OCI-LY7 (cell line): ENCODE data around the gene TMEM217. TPM values are rescaled to one million over a fixed set of nuclear protein-coding genes. Genes with fewer than 3 reads are reported as not detected.

ENCODE experiments used
- BruUV-seq: library from RNA; stranded (reverse); fragments of 400-500 nt; replicated peaks from 2 replicates; lab custom pipeline; 2021; lab: Mats Ljungman, UMichigan
- CTCF ChIA-PET: fragments of 300-600 bp; sonication (Branson Sonifier 250); formaldehyde crosslinking; loops from one replicate; lab custom pipeline; 2022; ENCODE audit warnings: antibody characterized with exemption; ENCODE audit not compliant: unreplicated experiment; lab: Charles Lee
- POLR2A ChIA-PET: fragments of 300-600 bp; sonication (Branson Sonifier 250); formaldehyde crosslinking; loops from one replicate; lab custom pipeline; 2022; ENCODE audit warnings: antibody characterized with exemption; lab: Charles Lee
- DNase-seq: peaks from one replicate; pipeline ENCODE4 v3.0.0-alpha.2; 2015; ENCODE audit warnings: low spot score
- H2AFZ ChIP-seq: fragments of 200-600 bp; sonication (generic), shearing (Covaris generic); 2 replicates; pipeline ENCODE4 v1.6.1; 2014; ENCODE audit warnings: mild to moderate bottlenecking, antibody characterized with exemption, low read length, moderate library complexity
- H3K27ac ChIP-seq: fragments of 200-600 bp; sonication (generic); 2 replicates; pipeline ENCODE4 v1.5.1; 2014; ENCODE audit warnings: mixed run types, low read depth, mild to moderate bottlenecking, moderate library complexity, low read length, inconsistent platforms; ENCODE audit not compliant: poor library complexity, severe bottlenecking
- H3K36me3 ChIP-seq: fragments of 200-600 bp; sonication (generic); 2 replicates; pipeline ENCODE4 v1.6.1; 2014; ENCODE audit warnings: mild to moderate bottlenecking, antibody characterized with exemption, low read length, moderate library complexity, mixed read lengths; ENCODE audit not compliant: insufficient read depth
- H3K4me1 ChIP-seq: fragments of 200-600 bp; sonication (generic); 2 replicates; pipeline ENCODE4 v1.5.1; 2014; ENCODE audit warnings: mild to moderate bottlenecking, low read length; ENCODE audit not compliant: insufficient read depth, poor library complexity, severe bottlenecking
- H3K4me2 ChIP-seq: fragments of 200-600 bp; sonication (generic); 2 replicates; pipeline ENCODE4 v1.6.1; 2014; ENCODE audit warnings: mild to moderate bottlenecking, low read length
- H3K4me3 ChIP-seq: fragments of 200-600 bp; sonication (generic); 2 replicates; pipeline ENCODE4 v1.5.1; 2014; ENCODE audit warnings: mild to moderate bottlenecking, low read depth, low read length; ENCODE audit not compliant: poor library complexity, severe bottlenecking
- H3K79me2 ChIP-seq: fragments of 200-600 bp; sonication (generic); 2 replicates; pipeline ENCODE4 v1.6.1; 2016; ENCODE audit warnings: low read depth, mild to moderate bottlenecking, low read length, moderate library complexity, mixed read lengths; ENCODE audit not compliant: insufficient read depth
- H3K9me2 ChIP-seq: fragments of 200-600 bp; sonication (generic); 2 replicates; pipeline ENCODE4 v1.6.1; 2016; ENCODE audit warnings: mild to moderate bottlenecking, low read length, mixed read lengths; ENCODE audit not compliant: insufficient read depth
- H3K9me3 ChIP-seq: fragments of 200-600 bp; sonication (generic); 2 replicates; pipeline ENCODE4 v1.6.1; 2014; ENCODE audit warnings: mild to moderate bottlenecking, mixed run types, low read length, mixed read lengths
- H4K20me1 ChIP-seq: fragments of 200-600 bp; sonication (generic); 2 replicates; pipeline ENCODE4 v1.6.1; 2014; ENCODE audit warnings: mild to moderate bottlenecking, antibody characterized with exemption, low read length, moderate library complexity, mixed read lengths; ENCODE audit not compliant: insufficient read depth
- EZH2phosphoT487 ChIP-seq: fragments of 200-600 bp; sonication (generic); IDR thresholded peaks from 2 replicates; pipeline ENCODE4 v1.6.1; 2018; ENCODE audit warnings: low read depth, borderline replicate concordance, mild to moderate bottlenecking, mixed run types, antibody characterized with exemption, low read length, moderate library complexity, mixed read lengths
- intact Hi-C: fragments of 100-400 bp; cut with micrococcal nuclease; formaldehyde crosslinking; loops from one replicate; pipeline ENCODE4 v1.10.0; 2022; ENCODE audit not compliant: unreplicated experiment
- total RNA-seq, 2 experiments: library from RNA; depleted of rRNA in 1 of 2; stranded (reverse); fragments of >200 nt in 1 of 2; shearing (Covaris generic) in 1 of 2; gene quantifications; 2 replicates each; pipeline ENCODE4 v1.2.3, GENCODE V29; 2014 to 2022
- TF ChIP-seq, protein P1 (sequence below): fragments of 200-600 bp; sonication (generic); conservative IDR thresholded peaks from 2 replicates; pipeline ENCODE4 v1.5.1; 2014; ENCODE audit warnings: mild to moderate bottlenecking, antibody characterized with exemption, low read length, moderate library complexity, mixed read lengths

TMEM217 gene
- total RNA-seq, 2 experiments from 2014 or later = 0.34 TPM; not detected in 1

DNA sequence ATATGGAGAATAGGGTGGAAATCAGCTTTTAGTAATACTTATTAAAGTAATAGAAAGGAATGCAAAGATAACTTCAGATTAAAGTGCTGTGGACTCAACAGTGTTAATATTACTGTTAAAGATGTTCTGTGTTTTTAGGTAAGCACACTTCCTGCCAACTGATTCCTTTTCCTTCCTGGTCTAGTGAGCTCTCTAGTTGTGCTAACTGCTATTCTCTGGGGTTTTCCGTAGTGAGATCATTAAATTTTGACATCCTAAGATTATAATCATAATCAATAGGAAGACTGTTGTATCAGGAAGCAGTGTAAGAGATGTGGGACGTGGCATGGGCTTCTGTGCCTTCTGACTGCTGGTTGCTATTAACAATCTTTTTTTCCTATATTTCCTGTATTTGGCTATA, 1.2 kb upstream of the TMEM217 start:
- no TSS peak for BruUV-seq
- H3K36me3 ChIP-seq = no peaks in the 10 kb centered on the region
- H2AFZ ChIP-seq = peak overlapping the region; percentile 54; the same call in 1 of the 2 replicates
- ChIA-PET CTCF (no interaction called here), POLR2A (interaction anchor here (0.5 to 0.6 kb wide), 2 partner anchors 87 to 193 kb away, joined by 4 read pairs; no protein-coding TSS in a partner anchor)
- intact Hi-C loops = no loop called here
- no peaks in the 10 kb centered on the region for H3K9me2 ChIP-seq
- H3K9me3 ChIP-seq = no peaks in the 10 kb centered on the region
- peak overlapping the region; percentile 97 for H3K4me3 ChIP-seq
- peaks cover 5% of the 10 kb centered on the region; the same call in 1 of the 2 replicates for H4K20me1 ChIP-seq
- peaks cover 23% of the 10 kb centered on the region; the same call in 1 of the 2 replicates for H3K79me2 ChIP-seq
- peak overlapping the region; percentile 81 for H3K4me2 ChIP-seq
- H3K4me1 ChIP-seq = peaks cover 27% of the 10 kb centered on the region
- TF ChIP-seq, protein P1, sequence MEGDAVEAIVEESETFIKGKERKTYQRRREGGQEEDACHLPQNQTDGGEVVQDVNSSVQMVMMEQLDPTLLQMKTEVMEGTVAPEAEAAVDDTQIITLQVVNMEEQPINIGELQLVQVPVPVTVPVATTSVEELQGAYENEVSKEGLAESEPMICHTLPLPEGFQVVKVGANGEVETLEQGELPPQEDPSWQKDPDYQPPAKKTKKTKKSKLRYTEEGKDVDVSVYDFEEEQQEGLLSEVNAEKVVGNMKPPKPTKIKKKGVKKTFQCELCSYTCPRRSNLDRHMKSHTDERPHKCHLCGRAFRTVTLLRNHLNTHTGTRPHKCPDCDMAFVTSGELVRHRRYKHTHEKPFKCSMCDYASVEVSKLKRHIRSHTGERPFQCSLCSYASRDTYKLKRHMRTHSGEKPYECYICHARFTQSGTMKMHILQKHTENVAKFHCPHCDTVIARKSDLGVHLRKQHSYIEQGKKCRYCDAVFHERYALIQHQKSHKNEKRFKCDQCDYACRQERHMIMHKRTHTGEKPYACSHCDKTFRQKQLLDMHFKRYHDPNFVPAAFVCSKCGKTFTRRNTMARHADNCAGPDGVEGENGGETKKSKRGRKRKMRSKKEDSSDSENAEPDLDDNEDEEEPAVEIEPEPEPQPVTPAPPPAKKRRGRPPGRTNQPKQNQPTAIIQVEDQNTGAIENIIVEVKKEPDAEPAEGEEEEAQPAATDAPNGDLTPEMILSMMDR = no peak
- peak; percentile 14 for DNase-seq
- H3K27ac ChIP-seq = no peak overlapping the region

DNA sequence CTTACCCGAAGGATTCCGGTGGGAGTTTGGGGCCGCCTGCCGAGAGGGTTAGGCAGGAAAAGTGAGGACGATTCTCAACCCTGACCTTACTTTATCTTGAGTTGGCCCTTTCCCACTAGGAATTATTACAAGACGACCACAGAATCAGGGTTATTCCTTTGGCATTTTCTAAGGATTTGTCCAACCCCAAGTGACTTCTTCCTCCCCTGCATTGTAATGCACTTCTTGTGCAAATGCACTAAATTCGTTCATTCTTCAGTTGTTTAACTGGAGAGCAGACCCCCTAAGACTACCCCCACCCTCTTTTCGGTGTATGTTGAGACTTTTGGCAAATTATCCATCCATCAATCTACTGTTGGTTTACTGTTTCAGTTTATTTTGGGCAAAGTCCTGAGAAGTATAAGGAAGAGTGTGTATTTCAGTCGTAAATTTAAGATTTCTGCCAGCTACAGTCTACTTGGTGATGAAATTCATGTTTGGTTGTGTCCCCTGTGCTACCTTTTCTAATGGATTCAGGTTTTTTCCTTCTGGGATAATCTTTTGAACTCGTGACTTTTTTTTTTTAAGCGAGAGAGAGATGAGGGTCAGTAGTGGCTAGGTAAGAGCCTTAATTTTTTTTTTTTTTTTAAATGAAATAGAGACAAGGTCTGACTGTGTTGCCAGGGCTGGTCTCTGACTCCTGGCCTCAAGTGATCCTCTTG, 611 bp upstream of the TMEM217 start:
- no peak overlapping the region for H3K27ac ChIP-seq
- H3K4me3 ChIP-seq = peak overlapping the region; percentile 97
- H3K4me2 ChIP-seq = peak overlapping the region; percentile 81
- H3K36me3 ChIP-seq = no peaks in the 10 kb centered on the region
- H2AFZ ChIP-seq = peak overlapping the region; percentile 94; the same call in 1 of the 2 replicates
- TF ChIP-seq, protein P1 = no peak
- TF ChIP-seq EZH2phosphoT487 = no peak
- peaks cover 27% of the 10 kb centered on the region for H3K4me1 ChIP-seq
- no peaks in the 10 kb centered on the region for H3K9me3 ChIP-seq
- H3K9me2 ChIP-seq = no peaks in the 10 kb centered on the region
- no peak for DNase-seq
- POLR2A ChIA-PET = interaction anchor here (0.6 to 1.2 kb wide), 4 partner anchors 36 to 675 kb away, joined by 3 to 4 read pairs (median 3); partner anchors contain the start of gene MTCH1
- peaks cover 5% of the 10 kb centered on the region; the same call in 1 of the 2 replicates for H4K20me1 ChIP-seq
- intact Hi-C loops = no loop called here
- BruUV-seq = no TSS peak
- CTCF ChIA-PET = interaction anchor here (0.6 kb wide), 1 partner anchor 240 kb away, joined by 3 read pairs; no protein-coding TSS in a partner anchor
- H3K79me2 ChIP-seq = peaks cover 23% of the 10 kb centered on the region; the same call in 1 of the 2 replicates

DNA sequence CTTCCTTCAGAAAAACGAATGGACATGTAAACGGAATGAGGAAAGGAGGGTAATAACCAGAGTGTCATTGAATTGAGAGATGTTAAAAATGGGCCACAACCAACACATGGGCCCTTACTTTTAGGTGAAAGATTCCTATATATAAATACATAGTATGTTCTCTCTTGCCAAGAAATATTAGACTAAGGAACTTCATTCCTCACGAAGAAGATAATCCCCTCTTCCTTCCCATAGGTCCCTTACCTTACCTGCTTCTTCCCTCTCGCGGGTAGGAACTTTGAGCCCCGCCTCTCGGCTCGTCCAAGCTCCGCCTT, 667 bp downstream of the TMEM217 start:
- H3K4me3 ChIP-seq = peak overlapping the region; percentile 97
- CTCF ChIA-PET = interaction anchor here (0.5 to 0.6 kb wide), 2 partner anchors 129 to 219 kb away, joined by 3 read pairs; no protein-coding TSS in a partner anchor
- H3K36me3 ChIP-seq = no peaks in the 10 kb centered on the region
- H3K4me1 ChIP-seq = peaks cover 27% of the 10 kb centered on the region
- peaks cover 23% of the 10 kb centered on the region; the same call in 1 of the 2 replicates for H3K79me2 ChIP-seq
- no TSS peak for BruUV-seq
- H3K9me2 ChIP-seq = no peaks in the 10 kb centered on the region
- peak overlapping the region; percentile 94; the same call in 1 of the 2 replicates for H2AFZ ChIP-seq
- H3K4me2 ChIP-seq = peak overlapping the region; percentile 81
- no peak overlapping the region for H3K27ac ChIP-seq
- no peak for DNase-seq
- TF ChIP-seq, protein P1 = no peak
- no peak for TF ChIP-seq EZH2phosphoT487
- H3K9me3 ChIP-seq = no peaks in the 10 kb centered on the region
- intact Hi-C loops = no loop called here
- POLR2A ChIA-PET = interaction anchor here (1.0 to 1.2 kb wide), 5 partner anchors 8 to 271 kb away, joined by 3 to 4 read pairs (median 3); partner anchors contain the start of gene MTCH1
- H4K20me1 ChIP-seq = peaks cover 5% of the 10 kb centered on the region; the same call in 1 of the 2 replicates
